Trophoblast cell (in vitro differentiated cells and primary cell): ENCODE data around the gene AK5.

ENCODE experiments used
- DNase-seq, 2 donors: peaks; one replicate each; pipeline ENCODE4 v3.0.0-alpha.2; 2016
- H2AFZ ChIP-seq: 2 replicates; pipeline ENCODE4 v1.6.1; 2013; ENCODE audit warnings: low read length, moderate library complexity, mild to moderate bottlenecking; ENCODE audit not compliant: insufficient read depth, poor library complexity
- H2AK5ac ChIP-seq: 2 replicates; pipeline ENCODE4 v1.6.1; 2013; ENCODE audit warnings: mild to moderate bottlenecking, low read length
- H2BK120ac ChIP-seq: 2 replicates; pipeline ENCODE4 v1.6.1; 2013; ENCODE audit warnings: low read length, mild to moderate bottlenecking, moderate library complexity; ENCODE audit not compliant: insufficient read depth, poor library complexity
- H2BK12ac ChIP-seq: 2 replicates; pipeline ENCODE4 v1.6.1; 2013; ENCODE audit warnings: mild to moderate bottlenecking, low read length, moderate library complexity
- H2BK5ac ChIP-seq: 2 replicates; pipeline ENCODE4 v1.6.1; 2013; ENCODE audit warnings: low read length, low read depth, moderate library complexity, mild to moderate bottlenecking; ENCODE audit not compliant: poor library complexity
- H3K14ac ChIP-seq: 2 replicates; pipeline ENCODE4 v1.6.1; 2013; ENCODE audit warnings: mild to moderate bottlenecking, low read length
- H3K18ac ChIP-seq: 2 replicates; pipeline ENCODE4 v1.6.1; 2013; ENCODE audit warnings: mild to moderate bottlenecking, low read length
- H3K23ac ChIP-seq: 2 replicates; pipeline ENCODE4 v1.6.1; 2013; ENCODE audit warnings: low read length
- H3K27ac ChIP-seq: 2 replicates; pipeline ENCODE4 v1.5.1; 2013; ENCODE audit warnings: low read depth, mild to moderate bottlenecking, inconsistent platforms, low read length, moderate library complexity
- H3K27me3 ChIP-seq: 2 replicates; pipeline ENCODE4 v1.6.1; 2013; ENCODE audit warnings: inconsistent platforms, mild to moderate bottlenecking, low read length, moderate library complexity; ENCODE audit not compliant: insufficient read depth
- H3K36me3 ChIP-seq, 2 experiments: 1 replicate in 1 of 2; 2 replicates in 1 of 2; pipeline ENCODE4 v1.6.1; 2013; ENCODE audit warnings: low read length in 2 of 2, mild to moderate bottlenecking in 2 of 2, moderate library complexity in 1 of 2; ENCODE audit not compliant: insufficient read depth in 2 of 2, control insufficient read depth in 1 of 2
- H3K4ac ChIP-seq: 2 replicates; pipeline ENCODE4 v1.6.1; 2013; ENCODE audit warnings: low read depth, mild to moderate bottlenecking, low read length, moderate library complexity
- H3K4me1 ChIP-seq, 2 experiments: 1 replicate in 1 of 2; 2 replicates in 1 of 2; pipeline ENCODE4 v1.6.1; 2013; ENCODE audit warnings: low read length in 2 of 2, mild to moderate bottlenecking in 2 of 2, moderate library complexity in 1 of 2; ENCODE audit not compliant: insufficient read depth in 2 of 2, control insufficient read depth in 1 of 2
- H3K4me2 ChIP-seq: 2 replicates; pipeline ENCODE4 v1.6.1; 2013; ENCODE audit warnings: inconsistent platforms, mild to moderate bottlenecking, low read length, moderate library complexity
- H3K4me3 ChIP-seq: 2 replicates; pipeline ENCODE4 v1.5.1; 2013; ENCODE audit warnings: mild to moderate bottlenecking, low read depth, low read length, inconsistent platforms
- H3K79me1 ChIP-seq: one replicate; pipeline ENCODE4 v1.6.1; 2013; ENCODE audit warnings: low read length
- H3K79me2 ChIP-seq: 2 replicates; pipeline ENCODE4 v1.6.1; 2013; ENCODE audit warnings: low read length, mild to moderate bottlenecking; ENCODE audit not compliant: control insufficient read depth, insufficient read depth, poor library complexity
- H3K9ac ChIP-seq: 2 replicates; pipeline ENCODE4 v1.6.1; 2013; ENCODE audit warnings: mild to moderate bottlenecking, low read length
- H3K9me3 ChIP-seq: 2 replicates; pipeline ENCODE4 v1.6.1; 2013; ENCODE audit warnings: low read depth, mild to moderate bottlenecking, control low read depth, inconsistent platforms, low read length; ENCODE audit not compliant: insufficient read depth
- H4K12ac ChIP-seq: 2 replicates; pipeline ENCODE4 v1.6.1; 2013; ENCODE audit warnings: low read depth, mild to moderate bottlenecking, low read length, moderate library complexity
- H4K8ac ChIP-seq: 2 replicates; pipeline ENCODE4 v1.6.1; 2013; ENCODE audit warnings: low read depth, mild to moderate bottlenecking, low read length, moderate library complexity
- H4K91ac ChIP-seq: one replicate; pipeline ENCODE4 v1.6.1; 2013; ENCODE audit warnings: low read depth, mild to moderate bottlenecking, low read length, moderate library complexity
- WGBS: extraction: QIAGEN DNeasy Blood & Tissue Kit; methylation state at CpG from one replicate; pipeline ENCODE4 v1.1.7; 2013; ENCODE audit warnings: missing lambda C conversion rate; ENCODE audit not compliant: insufficient read length, insufficient coverage; ENCODE audit errors: extremely low coverage; 5-methylcytosine and 5-hydroxymethylcytosine counted together

Gene AK5

GRCh38 chr1:77583483-77583882, 301.7 kb downstream of the AK5 start:
- H2BK5ac ChIP-seq: no peak overlapping the region
- no peaks in the 10 kb centered on the region for H3K79me2 ChIP-seq
- no peak overlapping the region for H2BK12ac ChIP-seq
- no peak overlapping the region for H2BK120ac ChIP-seq
- no peak overlapping the region for H3K18ac ChIP-seq
- H3K36me3 ChIP-seq: peaks cover 2 to 6% of the 10 kb centered on the region in 2 experiments
- DNase-seq: no peak
- H3K9ac ChIP-seq: no peak overlapping the region
- no peak overlapping the region for H3K4me3 ChIP-seq
- no peak overlapping the region for H3K23ac ChIP-seq
- no CpG with 5 or more reads among the region's 2 CpGs for WGBS
- H3K27me3 ChIP-seq: no peaks in the 10 kb centered on the region
- H3K27ac ChIP-seq: no peak overlapping the region
- no peaks in the 10 kb centered on the region for H3K79me1 ChIP-seq
- no peak overlapping the region for H3K4ac ChIP-seq
- H3K4me2 ChIP-seq: no peak overlapping the region
- H3K4me1 ChIP-seq: no peaks in the 10 kb centered on the region
- no peak overlapping the region for H2AFZ ChIP-seq
- no peak overlapping the region for H4K12ac ChIP-seq
- no peaks in the 10 kb centered on the region for H3K9me3 ChIP-seq
- H2AK5ac ChIP-seq: no peak overlapping the region
- no peak overlapping the region for H4K8ac ChIP-seq
- H4K91ac ChIP-seq: no peak overlapping the region
- H3K14ac ChIP-seq: no peak overlapping the region

GRCh38 chr1:77584884-77585283, 303.1 kb downstream of the AK5 start:
- no peak overlapping the region for H3K4ac ChIP-seq
- no peak overlapping the region for H2AFZ ChIP-seq
- H2AK5ac ChIP-seq: no peak overlapping the region
- no peak overlapping the region for H3K27ac ChIP-seq
- H3K14ac ChIP-seq: no peak overlapping the region
- no peak overlapping the region for H3K4me3 ChIP-seq
- H2BK5ac ChIP-seq: no peak overlapping the region
- peaks cover 5 to 8% of the 10 kb centered on the region in 2 experiments for H3K36me3 ChIP-seq
- H2BK120ac ChIP-seq: no peak overlapping the region
- no peak overlapping the region for H3K23ac ChIP-seq
- H4K91ac ChIP-seq: no peak overlapping the region
- no peak for DNase-seq
- H3K79me2 ChIP-seq: no peaks in the 10 kb centered on the region
- H4K12ac ChIP-seq: no peak overlapping the region
- no peaks in the 10 kb centered on the region for H3K4me1 ChIP-seq
- H2BK12ac ChIP-seq: no peak overlapping the region
- H3K9me3 ChIP-seq: no peaks in the 10 kb centered on the region
- WGBS: no CpG with 5 or more reads among the region's 2 CpGs
- H3K18ac ChIP-seq: no peak overlapping the region
- H3K79me1 ChIP-seq: no peaks in the 10 kb centered on the region
- no peak overlapping the region for H4K8ac ChIP-seq
- H3K27me3 ChIP-seq: no peaks in the 10 kb centered on the region
- no peak overlapping the region for H3K9ac ChIP-seq
- H3K4me2 ChIP-seq: no peak overlapping the region

- Histone ChIP-seq H3K4me1 (no peaks in the 10 kb centered on the region), H3K79me2 (no peaks in the 10 kb centered on the region), H3K36me3 (peaks cover 4% of the 10 kb centered on the region in 2 experiments), H2AK5ac (no peak overlapping the region), H3K4me2 (no peak overlapping the region), H3K4me3 (no peak overlapping the region), H3K18ac (no peak overlapping the region), H4K12ac (no peak overlapping the region), H2BK12ac (no peak overlapping the region), H2AFZ (no peak overlapping the region), H3K9ac (no peak overlapping the region), H3K27ac (no peak overlapping the region), H4K8ac (no peak overlapping the region), H3K23ac (no peak overlapping the region), H4K91ac (no peak overlapping the region), H3K27me3 (no peaks in the 10 kb centered on the region), H3K4ac (no peak overlapping the region), H3K9me3 (no peaks in the 10 kb centered on the region), H2BK120ac (no peak overlapping the region), H3K14ac (no peak overlapping the region), H2BK5ac (no peak overlapping the region), H3K79me1 (no peaks in the 10 kb centered on the region)
- no CpG with 5 or more reads among the region's 2 CpGs for WGBS
- DNase-seq: no peak
Measured at GRCh38 chr1:77585610-77586314, 303.9 kb downstream of the AK5 start.

DNA sequence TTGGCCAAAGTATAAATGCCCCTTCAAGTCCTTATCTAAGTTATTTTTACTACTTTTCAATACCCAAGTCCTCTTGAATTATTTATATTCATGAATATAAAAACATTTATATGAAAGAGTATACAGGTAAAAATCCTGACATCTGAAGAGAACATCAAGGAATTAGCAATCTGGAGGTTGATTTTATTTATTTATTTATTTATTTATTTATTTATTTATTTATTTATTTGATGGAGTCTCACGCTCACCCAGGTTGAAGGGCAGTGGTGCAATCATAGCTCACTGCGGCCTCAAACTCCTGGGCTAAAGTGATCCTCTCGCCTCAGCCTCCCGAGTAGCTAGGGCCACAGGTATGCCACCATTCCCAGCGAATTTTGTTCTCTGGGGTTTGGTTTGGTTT, 307.4 kb downstream of the AK5 start:
- no peak overlapping the region for H3K4ac ChIP-seq
- H4K91ac ChIP-seq: no peak overlapping the region
- WGBS: no CpG with 5 or more reads among the region's 5 CpGs

More for the DNA sequence above, 307.4 kb downstream of the AK5 start:
- no peaks in the 10 kb centered on the region for H3K27me3 ChIP-seq
- H3K18ac ChIP-seq: no peak overlapping the region
- no peak overlapping the region for H2BK5ac ChIP-seq
- H3K4me1 ChIP-seq: no peaks in the 10 kb centered on the region
- H3K36me3 ChIP-seq: peaks cover 2 to 3% of the 10 kb centered on the region in 2 experiments
- H4K12ac ChIP-seq: no peak overlapping the region
- no peak overlapping the region for H2BK120ac ChIP-seq
- no peak overlapping the region for H3K14ac ChIP-seq
- H3K79me1 ChIP-seq: no peaks in the 10 kb centered on the region
- no peak overlapping the region for H2AFZ ChIP-seq
- H3K9me3 ChIP-seq: no peaks in the 10 kb centered on the region
- no peaks in the 10 kb centered on the region for H3K79me2 ChIP-seq
- H3K4me3 ChIP-seq: no peak overlapping the region
- no peak overlapping the region for H4K8ac ChIP-seq
- H2AK5ac ChIP-seq: no peak overlapping the region
- no peak overlapping the region for H3K27ac ChIP-seq
- H3K23ac ChIP-seq: no peak overlapping the region
- no peak overlapping the region for H3K9ac ChIP-seq
- H3K4me2 ChIP-seq: no peak overlapping the region
- H2BK12ac ChIP-seq: no peak overlapping the region
- DNase-seq: no peak
